Measurements from ENCODE around the gene CYP3A5.

The CYP3A5 gene

DNA sequence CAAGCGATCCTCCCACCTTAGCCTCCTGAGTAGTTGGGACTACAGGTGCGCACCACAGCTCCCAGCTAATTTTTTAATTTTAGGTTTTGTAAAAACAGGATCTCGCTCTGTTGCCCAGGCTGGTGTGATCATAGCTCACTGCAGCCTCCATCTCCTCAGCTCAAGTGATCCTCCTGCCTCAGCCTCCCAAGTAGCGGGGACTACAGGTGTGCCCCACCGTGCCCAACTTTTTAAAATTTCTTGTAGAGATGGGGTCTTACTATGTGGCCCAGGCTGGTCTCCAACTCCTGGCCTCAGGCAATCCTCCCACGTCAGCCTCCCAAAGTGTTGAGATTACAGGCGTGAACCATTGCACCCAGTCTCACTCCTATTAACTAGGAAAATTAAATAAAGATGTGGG lies 74.3 kb downstream of the CYP3A5 start:
- no peak for DNase-seq

DNA sequence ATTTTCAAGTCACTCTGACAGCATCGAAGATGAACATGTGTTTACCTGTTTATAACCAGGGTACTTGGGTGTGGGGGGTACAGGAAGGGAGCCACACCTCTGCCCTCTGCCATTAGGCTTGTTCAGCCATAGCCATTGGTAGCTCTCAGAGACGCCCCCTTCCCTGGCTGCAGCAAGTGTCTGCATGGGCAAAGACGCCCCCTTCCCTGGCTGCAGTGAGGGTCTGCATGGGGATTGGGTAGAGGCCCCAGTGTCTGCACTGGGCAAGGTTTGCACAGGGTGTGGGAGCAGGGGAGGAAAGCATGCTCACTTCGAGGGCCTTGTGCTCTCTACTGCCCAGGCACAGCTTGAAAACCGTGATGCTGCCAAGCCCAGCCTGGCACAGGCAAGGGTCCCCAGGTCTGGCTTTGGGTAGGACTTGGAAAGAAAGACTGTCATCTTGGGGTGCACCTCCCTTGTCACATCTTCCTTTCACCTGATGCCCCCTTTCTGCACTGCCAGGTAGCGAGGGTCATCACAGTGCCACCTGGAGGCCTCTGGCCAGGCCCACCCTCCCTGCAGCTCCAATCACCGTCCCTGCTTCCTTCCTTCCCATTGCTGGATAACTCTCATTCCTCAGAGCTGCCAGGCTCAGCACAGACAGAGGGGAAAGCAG lies 78.0 kb downstream of the CYP3A5 start:
- no peak for DNase-seq

DNA sequence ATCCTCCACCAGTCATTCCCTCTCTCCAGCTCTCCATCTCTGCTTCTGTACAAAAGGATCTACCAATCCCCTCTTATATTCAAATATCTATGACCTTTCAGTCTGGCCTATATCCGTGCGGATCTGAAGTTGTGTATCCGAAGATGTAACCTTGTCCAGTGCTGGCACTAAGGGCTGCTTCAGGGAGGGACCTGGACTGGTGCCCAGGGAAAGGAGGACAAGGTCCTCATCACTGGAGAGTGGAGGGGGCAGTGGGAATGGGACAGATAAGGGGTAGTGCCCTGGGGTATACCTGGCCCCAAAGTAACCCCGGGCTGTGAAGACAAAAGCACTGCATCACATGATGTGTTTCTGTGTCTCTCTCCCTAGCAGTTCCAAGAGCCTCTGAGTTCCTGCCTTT lies 80.0 kb downstream of the CYP3A5 start:
- no peak for DNase-seq
